NCI-H1694 (cell line): Measurements from ENCODE around the gene PYY.
"Not testable (repeated sequence)": the region's sequence is repeated elsewhere in the genome, so short reads cannot be mapped to it uniquely, and the experiment has no call there.

Experiments
- DNase-seq: peaks from one replicate; lab custom pipeline; 2025; lab: John Stamatoyannopoulos, UW

PYY gene

DNA sequence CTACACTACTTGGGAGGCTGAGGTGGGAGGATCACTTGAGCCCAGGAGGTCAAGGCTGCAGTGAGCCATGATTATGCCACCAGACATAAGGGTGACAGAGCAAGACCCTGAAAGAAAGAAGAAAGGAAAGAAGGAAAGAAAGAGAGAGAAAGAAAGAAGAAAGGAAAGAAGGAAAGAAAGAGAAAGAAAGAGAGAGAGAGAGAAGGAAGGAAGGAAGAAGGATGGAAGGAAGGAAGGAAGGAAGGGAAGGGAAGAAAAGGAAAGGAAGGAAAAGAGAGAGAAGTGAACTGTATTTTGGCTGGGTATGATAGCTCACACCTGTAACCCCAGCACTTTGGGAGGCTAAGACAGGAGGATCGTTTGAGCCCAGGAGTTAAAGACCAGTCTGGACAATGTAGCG lies 24.3 kb upstream of the PYY start:
- DNase-seq = no peak

DNA sequence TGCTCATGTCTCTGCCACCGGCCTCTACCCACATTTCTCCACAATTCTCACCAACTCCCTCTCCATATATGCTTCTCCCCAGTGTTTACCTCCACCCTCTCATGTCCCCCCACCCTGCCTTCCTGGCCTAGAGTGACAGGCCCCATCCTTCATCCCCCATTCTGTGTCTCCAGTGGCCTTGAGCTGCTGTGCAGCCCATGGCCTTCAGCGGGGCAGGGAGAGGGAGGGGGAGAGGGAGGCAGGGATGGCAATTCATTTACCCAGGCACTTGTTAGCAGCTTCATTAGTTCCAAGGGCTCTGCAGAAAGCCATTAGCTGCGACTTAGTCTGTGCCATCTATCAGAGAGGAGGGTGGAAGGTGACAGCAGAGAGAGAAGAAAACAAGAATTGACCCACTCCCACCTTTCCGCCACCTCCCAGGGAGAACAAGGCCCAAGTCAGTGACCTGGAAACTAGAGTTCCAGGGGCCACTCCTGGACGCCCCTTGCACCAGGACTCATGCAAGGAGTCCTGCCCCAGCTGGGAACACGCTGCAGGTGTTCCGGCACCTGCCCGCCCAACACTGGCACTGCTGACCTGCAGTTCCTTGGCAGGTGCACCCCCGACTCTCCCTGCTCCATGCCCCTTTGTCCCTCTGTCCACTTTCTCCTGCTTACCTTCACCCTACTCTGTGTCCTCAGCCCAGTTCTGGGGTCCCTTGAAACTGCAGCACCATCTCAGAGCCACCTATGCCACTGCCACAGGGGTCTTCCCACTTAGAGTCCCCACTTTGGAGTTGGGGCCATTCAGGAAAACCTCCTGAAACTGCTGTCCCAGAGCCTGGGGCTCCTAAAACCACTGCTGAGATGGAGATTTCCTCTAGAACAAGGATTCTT lies 23.5 kb upstream of the PYY start:
- no peak for DNase-seq

DNA sequence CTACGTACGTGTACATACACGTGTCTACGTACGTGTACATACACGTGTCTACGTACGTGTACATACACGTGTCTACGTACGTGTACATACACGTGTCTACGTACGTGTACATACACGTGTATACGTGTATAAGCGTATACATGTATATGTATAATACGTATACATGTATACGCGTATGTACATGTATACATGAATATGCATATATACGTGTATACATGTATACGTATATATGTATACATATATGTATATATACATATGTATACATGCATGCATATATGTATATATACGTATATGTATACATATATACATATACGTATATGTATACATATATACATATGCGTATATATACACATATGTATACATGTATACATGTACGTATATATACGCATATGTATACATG lies 22.2 kb upstream of the PYY start:
- DNase-seq = no peak

DNA sequence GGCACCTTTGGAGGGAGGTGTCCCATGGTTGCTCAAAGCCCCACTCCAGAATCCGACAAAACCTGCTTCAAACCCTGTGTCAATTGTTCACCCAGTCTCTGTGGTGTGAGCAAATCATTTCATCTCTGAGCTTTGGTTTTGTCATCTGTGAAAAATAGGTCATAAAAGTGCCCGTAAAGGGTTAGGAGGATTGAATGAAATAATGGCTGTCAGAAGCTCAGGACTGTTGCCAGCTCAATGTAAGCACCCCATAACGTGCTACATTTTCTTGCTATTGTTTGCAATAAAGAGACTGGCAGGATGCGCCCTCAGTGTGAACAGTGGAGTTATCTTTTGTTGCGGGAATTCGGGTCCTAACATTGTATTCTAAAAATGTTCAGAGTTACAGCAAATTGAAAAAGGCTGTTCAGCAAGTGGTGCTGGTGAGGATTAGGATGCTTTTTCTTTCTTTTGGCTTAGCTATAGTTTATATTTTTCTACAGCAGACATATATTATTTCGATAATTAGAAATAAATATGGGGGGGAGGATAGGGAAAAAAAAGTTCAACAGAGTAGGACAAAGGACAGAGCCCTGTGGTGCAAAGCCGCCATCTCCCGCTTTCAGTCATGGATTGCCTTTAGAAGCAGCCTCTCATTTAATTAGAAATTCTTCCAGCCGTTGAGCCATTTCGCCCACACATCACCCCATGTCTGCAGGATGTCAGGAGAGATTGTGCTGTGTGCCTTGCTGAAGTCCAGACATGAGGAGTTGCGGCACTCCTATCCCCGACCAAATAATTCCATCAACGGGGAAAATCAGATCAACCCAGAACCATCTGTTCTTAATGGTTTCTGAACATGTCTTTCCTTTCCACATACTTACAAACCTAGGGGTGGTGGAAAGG lies 20.9 kb upstream of the PYY start:
- no peak for DNase-seq

DNA sequence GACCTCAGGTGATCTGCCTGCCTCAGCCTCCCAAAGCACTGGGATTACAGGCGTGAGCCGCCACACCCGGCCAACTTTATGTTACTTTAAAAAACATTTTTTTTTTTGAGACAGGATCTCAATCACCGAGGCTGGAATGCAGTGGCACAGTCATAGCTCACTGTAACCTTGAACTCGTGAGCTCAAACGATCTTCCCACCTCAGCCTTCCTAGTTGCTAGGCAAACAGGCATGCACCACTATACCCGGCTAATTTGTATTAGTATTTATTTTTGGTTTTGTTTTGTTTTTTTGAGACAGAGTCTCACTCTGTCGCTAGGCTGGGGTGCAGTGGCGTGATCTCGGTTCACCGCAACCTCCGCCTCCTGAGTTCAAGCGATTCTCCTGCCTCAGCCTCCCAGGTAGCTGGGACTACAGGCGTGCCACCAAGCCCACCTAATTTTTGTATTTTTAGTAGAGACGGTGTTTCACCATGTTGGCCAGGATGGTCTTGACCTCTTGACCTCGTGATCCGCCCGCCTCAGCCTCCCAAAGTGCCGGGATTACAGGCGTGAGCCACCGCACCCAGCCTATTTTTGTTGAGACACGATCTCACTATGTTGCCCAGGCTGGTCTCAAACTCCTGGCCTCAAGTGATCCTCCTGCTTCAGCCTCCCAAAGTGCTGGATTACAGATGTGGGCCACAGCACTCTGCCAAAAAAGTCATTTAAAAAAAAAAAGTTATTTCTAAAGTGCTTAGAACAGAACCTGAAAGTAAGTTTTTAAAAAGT lies 18.9 kb upstream of the PYY start:
- DNase-seq = not testable (repeated sequence)

DNA sequence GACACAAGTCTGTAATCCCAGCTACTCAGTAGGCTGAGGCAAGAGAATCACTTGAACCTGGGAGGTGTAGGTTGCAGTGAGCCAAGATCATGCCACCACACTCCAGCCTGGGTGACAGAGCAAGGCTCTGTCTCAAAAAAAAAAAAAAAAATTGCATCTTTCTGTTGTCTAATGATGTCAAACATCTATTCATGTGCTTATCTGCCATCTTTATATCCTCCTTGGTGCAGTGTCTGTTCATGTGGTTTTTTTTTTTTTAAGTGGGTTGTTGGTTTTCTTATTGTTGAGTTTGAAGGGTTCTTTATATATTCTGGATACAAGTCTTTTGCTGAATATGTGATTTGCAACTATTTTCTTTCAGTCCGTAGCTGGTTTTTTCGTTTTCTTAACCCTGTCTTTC lies 17.7 kb upstream of the PYY start:
- not testable (repeated sequence) for DNase-seq

DNA sequence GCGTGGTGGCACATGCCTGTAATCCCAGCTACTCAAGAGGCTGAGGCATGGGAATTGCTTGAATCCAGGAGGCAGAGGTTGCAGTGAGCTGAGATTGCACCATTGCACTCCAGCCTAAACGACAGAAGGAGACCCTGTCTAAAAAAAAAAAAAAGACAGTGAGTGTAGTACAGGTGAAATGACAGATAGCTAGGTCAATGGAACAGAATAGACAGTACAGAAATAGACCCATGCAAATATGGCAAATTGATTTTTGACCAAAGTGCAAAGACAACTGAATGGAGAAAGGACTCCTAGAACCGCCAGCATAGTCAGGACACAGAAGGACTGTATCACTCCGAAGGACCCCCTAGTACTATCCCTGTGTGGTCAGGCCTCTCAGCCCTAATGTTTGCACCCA lies 16.6 kb upstream of the PYY start:
- no peak for DNase-seq

DNA sequence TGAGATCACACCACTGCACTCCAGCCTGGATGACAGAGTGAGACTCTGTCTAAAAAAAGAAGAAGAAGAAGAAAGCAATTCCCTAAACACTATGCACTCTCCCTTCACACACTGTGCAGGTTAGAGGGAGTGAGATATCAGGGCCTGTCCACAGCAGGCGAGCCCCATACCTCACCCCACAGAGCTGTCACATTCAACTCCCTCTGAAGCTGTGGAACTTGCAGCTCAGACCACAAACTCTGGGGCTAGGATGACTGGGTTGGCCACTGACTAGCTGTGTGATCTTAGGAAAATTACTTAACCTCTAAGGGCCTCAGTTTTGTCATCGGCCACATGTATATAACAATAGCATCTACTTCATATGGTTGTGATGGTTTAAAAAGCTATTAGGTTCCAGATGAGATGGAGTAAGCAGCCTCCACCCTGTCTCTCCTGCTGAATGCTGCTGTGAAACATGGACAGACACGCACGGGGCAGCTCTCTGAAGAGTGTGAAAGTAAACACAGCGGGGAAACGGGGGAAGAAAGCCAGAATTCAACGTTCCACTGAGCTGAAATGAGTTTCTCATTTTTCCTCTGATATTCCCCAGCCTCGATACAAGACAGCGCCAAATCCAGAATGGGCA lies 13.6 kb upstream of the PYY start:
- DNase-seq = no peak

DNA sequence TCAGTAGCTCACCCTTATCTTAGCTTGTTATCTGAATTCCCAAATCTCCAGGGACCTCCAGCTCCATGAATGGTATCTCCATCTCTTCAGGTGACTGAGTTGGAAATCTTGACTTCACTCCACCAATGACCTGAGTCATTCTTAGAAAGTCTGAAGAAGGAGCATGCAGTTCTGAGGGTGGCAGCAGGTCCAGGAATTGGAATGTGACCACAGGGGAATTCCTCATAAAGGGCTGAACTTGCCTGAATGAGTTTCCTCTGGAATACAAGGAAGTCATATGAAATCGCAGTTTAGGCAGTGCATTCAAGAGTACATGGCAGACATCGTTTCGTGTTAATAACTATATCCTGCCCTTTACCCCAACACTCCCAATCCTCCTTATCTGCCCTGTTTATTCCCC lies 12.5 kb upstream of the PYY start:
- no peak for DNase-seq

DNA sequence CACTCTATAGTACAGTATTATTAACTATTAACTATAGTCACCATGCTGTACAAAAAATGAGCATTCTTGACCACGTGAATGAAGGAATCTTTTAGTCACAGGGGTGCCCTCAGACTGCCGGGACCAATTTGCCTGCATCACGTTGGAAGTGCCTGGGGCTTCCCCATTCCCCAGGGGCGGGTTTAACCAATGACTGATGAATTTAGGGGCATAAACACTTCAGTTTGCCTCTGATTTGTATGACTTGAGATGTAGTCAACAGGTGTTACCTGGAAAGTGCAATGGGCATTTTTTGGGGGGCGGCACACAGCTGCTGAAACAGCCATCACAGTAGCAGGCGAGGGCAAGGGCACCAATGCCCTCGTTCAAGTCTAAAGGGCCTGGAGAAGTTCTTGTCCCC lies 8.7 kb upstream of the PYY start:
- DNase-seq = no peak

DNA sequence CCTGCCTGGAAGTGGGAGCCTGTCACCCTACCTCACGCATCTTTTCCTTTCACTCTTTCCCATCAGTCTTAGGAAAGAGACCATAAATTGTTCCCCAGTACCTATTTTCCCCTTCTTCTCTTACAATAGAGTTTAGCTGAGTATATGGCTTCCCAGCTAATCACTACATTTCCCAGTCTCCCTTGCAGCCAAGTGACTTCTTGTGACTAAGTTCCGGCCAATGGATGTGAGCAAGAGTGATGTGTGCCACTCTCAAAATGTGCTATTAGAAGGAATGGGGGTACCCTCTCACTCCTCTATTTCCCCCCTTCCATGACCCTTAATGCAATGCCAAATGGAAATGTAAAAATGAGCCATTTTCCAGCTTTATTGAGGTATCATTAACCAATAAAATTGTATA lies 8.2 kb upstream of the PYY start:
- DNase-seq = no peak

DNA sequence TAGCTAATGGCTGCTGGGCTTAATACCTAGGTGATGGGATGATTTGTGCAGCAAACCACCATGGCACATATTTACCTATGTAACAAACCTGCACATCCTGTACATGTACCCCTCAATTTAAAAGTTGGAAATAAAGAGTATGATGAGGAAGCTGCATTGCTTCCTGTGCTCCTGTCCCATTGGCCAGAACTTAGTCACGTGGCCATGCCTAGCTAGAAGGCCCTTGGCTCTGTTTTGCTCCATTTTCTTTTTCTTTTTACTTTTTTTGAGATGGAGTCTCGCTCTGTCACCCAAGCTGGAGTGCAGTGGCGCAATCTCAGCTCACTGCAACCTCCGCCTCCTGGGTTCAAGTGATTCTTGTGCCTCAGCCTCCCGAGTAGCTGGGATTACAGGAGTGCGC lies 7.6 kb upstream of the PYY start:
- DNase-seq = not testable (repeated sequence)

DNA sequence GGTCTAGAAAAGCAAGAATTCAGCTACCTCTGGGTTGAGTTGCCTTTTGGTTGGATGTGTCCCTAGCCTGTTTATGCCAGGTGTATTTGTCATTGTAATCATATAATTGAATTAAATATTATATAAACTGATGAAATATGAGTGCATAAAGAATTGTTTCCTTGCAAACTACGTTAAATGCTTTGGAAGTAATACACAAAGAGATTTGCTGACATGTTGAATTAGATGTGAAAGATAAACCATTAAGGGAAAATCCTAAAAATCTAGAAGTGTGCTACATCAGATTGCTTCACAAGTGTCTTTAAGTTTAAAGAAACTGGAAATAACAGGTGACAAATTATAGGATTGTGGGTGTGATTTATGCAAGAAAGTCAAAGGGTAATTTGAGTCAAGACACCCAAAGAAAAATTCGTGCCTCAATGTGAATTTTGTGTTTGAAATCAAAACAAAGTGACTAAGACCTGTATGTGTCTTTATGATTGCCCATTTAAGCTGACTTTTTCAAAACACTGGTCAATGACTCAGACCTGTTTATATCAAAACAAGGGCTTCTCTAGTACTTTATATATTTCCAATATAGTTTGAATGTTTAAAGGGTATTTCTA lies 5.1 kb upstream of the PYY start:
- DNase-seq = no peak

DNA sequence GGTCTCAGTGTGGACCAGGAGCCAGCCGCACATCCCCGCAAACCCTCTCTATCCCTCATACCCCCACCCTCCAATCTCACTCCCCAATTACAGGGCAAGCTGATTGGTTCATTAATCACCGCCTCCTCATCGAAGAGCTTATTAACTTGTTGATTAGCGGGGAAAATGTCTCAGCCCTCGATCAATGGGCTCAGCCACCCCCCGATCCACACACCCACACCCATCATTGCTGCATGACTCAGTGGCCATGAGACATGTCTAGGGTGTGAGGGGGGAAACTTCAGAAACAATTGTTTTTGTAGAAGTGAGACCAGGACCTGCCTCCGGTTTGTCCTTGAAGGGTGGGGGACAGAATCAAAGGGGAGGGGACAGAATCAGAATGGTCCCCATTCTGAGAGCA lies 2.5 kb upstream of the PYY start:
- DNase-seq = no peak

DNA sequence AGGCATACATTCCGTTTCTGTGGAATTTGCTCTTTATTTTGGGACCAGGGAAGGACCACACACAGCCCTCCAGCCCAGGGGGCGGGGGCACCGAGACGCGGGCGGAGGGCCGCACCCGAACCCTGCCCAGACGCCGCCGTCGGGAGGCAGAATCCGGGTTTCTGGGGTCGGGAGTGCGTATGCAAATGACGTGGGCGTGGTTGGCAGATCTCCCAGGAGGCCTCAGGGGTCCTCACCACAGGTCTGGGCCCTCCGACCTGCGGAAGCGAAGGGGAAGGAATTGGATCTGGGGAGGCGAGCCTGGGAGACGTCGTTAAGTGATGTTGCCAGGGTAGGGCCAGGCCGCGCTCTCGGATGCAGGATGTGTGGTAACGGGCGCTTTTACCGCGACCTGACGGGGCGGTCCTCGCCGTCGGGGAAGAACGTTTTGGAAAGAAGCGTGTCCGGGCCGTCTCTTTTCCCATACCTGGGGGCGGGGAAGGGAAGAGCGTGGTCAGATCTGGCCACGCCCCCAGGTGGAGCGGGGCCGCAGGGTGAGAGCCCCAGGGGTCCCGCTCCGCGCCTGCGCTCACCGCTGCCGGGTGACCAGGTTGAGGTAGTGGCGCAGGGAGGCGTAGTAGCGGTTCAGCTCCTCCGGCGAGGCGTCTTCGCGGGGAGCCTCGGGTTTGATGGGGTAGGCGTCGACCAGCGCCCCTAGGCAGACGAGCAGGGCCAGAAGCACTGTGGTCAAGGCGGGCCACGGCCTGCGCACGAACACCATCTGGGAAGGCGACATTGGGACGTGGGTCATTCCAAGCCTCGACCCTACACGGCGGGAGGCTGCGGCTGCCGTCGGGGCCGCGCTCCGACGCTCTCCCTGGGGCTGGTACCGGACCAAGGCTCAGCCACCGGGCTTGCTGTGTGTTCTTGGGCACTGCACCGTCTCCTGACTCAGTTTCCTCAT lies 745 bp downstream of the PYY start:
- no peak for DNase-seq

DNA sequence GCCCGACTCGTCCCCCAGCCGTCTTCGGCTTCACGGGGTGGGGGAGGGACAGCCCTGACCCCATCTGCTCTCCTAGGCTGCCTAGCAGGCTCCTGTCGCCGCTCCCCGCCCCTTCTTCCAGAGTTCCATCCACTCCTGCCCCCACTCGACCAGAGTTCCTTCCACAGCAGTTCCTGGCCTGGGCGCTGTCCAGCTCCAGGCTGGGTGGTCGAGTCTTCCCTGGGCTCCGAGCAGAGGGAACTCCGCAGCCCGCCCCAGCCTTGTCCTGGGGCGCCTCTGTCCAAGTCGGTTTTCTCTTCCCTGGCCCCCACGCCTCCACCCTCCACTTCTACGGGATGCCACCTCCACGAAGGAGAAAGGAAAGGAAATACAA lies 1.4 kb downstream of the PYY start:
- DNase-seq = no peak

DNA sequence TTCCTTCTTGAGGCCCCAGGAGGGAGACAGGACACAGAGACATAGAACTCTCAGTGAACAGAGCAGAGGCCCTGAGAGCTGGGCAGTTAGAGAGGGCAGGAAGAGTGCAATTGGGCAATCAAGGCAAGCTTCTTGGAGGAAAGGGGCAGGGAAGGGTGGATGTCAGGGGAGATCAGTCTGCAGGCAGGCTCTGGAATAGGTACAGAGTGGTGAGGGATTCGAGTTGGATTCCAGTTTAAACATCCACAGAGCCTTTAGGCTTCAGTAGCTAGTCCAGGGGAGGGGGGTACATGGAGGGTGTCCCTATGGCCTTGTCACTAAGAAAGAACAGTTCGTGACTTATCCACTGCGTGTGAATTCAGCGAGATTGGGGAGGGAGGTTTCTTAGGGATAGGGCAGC lies 2.0 kb downstream of the PYY start:
- no peak for DNase-seq

DNA sequence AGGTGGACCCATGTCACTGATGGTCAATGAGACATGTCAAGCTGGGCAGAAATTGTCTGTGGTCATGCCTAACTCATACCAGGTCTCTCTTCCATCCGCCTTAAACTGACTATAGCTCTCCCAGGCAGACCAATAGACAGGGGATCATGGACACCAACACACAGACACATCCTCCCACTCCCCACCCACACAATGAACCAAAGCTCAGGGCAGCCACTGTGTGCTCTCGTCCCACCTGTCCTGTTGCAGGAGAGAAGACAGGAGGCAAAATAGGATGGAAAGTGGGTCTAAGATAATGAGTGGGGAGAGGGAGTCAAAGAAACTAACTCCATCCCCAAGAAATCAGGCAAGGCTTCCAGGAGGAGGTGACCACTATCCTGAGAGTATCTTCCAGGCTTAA lies 3.2 kb downstream of the PYY start:
- DNase-seq = no peak

DNA sequence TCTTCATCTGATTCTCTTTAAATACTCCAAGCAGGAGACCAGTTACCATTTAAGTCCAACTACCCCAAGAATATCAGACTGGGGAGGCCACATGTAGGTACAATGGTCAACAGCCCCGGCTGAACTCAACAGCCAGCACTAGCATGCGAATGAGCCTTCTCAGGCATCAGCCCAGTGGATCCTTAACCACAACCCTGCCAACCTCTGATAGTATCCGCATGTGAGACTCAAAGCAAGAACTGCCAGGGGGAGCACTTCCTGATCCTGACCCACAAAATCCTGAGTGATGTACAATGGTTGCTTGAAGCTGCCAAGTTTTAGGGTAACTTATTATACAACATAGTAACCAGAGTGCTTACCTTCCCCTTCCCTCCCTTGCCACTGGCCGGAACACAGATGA lies 4.0 kb downstream of the PYY start:
- DNase-seq = no peak

DNA sequence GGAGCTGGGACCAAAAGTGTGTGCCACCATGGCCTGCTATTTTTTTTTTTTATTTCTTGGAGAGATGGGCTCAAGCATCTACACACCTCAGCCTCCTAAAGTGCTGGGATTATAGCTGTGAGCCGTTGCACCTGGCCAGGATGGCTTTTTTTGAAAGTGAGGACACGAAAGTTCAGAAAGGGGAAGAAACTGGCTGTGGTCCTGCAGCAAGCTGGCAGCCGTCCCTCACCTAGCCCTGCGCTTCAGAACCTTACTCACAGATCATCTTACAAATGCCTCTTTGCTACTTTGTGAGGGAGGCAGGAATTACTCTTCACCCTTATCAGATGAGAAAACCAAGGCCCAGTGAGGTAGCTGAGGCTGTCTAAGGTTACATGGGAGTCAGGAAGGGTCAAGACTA lies 7.0 kb downstream of the PYY start:
- no peak for DNase-seq
